GM20000 (cell line): ENCODE measurements around the gene YAF2.

ENCODE experiments used
- DNase-seq: peaks from one replicate; pipeline ENCODE4 v3.0.0; 2012; ENCODE audit warnings: low spot score
- TF ChIP-seq, protein P1 (sequence below): IDR thresholded peaks from 2 replicates; pipeline ENCODE4 v1.5.1; 2012; ENCODE audit warnings: mild to moderate bottlenecking, control low read depth; ENCODE audit errors: extremely low read depth, missing control alignments

YAF2 gene

GRCh38 chr12:42129595-42130204 is 108.3 kb downstream of the YAF2 start:
- DNase-seq = no peak
- TF ChIP-seq, protein P1, sequence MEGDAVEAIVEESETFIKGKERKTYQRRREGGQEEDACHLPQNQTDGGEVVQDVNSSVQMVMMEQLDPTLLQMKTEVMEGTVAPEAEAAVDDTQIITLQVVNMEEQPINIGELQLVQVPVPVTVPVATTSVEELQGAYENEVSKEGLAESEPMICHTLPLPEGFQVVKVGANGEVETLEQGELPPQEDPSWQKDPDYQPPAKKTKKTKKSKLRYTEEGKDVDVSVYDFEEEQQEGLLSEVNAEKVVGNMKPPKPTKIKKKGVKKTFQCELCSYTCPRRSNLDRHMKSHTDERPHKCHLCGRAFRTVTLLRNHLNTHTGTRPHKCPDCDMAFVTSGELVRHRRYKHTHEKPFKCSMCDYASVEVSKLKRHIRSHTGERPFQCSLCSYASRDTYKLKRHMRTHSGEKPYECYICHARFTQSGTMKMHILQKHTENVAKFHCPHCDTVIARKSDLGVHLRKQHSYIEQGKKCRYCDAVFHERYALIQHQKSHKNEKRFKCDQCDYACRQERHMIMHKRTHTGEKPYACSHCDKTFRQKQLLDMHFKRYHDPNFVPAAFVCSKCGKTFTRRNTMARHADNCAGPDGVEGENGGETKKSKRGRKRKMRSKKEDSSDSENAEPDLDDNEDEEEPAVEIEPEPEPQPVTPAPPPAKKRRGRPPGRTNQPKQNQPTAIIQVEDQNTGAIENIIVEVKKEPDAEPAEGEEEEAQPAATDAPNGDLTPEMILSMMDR = peak; percentile 18

- TF ChIP-seq, protein P1 = no peak
- no peak for DNase-seq
Observed at GRCh38 chr12:42128888-42129287, 109.2 kb downstream of the YAF2 start.

GRCh38 chr12:42128327-42128726 is 109.7 kb downstream of the YAF2 start:
- TF ChIP-seq, protein P1 = no peak
- no peak for DNase-seq

GRCh38 chr12:42126963-42127362 is 111.1 kb downstream of the YAF2 start:
- TF ChIP-seq, protein P1 = no peak
- no peak for DNase-seq

GRCh38 chr12:42125388-42125767 is 112.7 kb downstream of the YAF2 start:
- TF ChIP-seq, protein P1 = no peak
- no peak for DNase-seq

- TF ChIP-seq, protein P1 = no peak
Observed at GRCh38 chr12:42124764-42125387, 113.2 kb downstream of the YAF2 start.

GRCh38 chr12:42119085-42119633 is 118.9 kb downstream of the YAF2 start:
- DNase-seq = no peak
- TF ChIP-seq, protein P1 = no peak

More at GRCh38 chr12:42124764-42125387, 113.2 kb downstream of the YAF2 start:
- DNase-seq = no peak
